GM19438 (cell line): Measurements from ENCODE around the gene ZNF526.
A peak's percentile ranks its signal among the peaks of the same experiment; 100 is the strongest.

Experiments used
- ATAC-seq: cut with Tn5 transposase; IDR thresholded peaks from one replicate; pipeline ENCODE4 v1.9.1; 2021; ENCODE audit warnings: low read depth; ENCODE audit not compliant: unreplicated experiment

ZNF526 gene, protein sequence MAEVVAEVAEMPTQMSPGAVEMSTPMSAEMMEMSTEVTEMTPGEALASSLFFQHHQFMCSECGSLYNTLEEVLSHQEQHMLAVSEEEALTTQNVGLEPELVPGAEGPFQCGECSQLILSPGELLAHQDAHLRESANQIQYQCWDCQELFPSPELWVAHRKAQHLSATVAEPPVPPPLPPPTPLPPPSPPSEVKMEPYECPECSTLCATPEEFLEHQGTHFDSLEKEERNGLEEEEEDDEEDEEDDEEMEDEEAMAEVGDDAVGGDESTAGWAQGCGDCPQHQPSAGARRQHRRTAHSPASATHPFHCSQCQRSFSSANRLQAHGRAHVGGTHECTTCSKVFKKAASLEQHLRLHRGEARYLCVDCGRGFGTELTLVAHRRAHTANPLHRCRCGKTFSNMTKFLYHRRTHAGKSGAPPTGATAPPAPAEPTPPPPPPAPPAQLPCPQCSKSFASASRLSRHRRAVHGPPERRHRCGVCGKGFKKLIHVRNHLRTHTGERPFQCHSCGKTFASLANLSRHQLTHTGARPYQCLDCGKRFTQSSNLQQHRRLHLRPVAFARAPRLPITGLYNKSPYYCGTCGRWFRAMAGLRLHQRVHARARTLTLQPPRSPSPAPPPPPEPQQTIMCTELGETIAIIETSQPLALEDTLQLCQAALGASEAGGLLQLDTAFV

GRCh38 chr19:42219812-42220750 lies at the start of gene ZNF526:
Gene ZNF526 (plus strand): TSS chr19:42220312. CDS start chr19:42224404, 4,092 bp downstream.
- peak; percentile 75 for ATAC-seq

GRCh38 chr19:42170715-42171114 lies 49.4 kb upstream of the ZNF526 start:
- ATAC-seq = no peak

- no peak for ATAC-seq
Observed at GRCh38 chr19:42172261-42172660, 47.9 kb upstream of the ZNF526 start.

- ATAC-seq = no peak
Observed at GRCh38 chr19:42173695-42174094, 46.4 kb upstream of the ZNF526 start.

GRCh38 chr19:42174188-42174587 lies 45.9 kb upstream of the ZNF526 start:
- ATAC-seq = no peak

- ATAC-seq = no peak
Observed at GRCh38 chr19:42174958-42175734, 45.0 kb upstream of the ZNF526 start.

- no peak for ATAC-seq
Observed at GRCh38 chr19:42175952-42176648, 44.0 kb upstream of the ZNF526 start.

DNA sequence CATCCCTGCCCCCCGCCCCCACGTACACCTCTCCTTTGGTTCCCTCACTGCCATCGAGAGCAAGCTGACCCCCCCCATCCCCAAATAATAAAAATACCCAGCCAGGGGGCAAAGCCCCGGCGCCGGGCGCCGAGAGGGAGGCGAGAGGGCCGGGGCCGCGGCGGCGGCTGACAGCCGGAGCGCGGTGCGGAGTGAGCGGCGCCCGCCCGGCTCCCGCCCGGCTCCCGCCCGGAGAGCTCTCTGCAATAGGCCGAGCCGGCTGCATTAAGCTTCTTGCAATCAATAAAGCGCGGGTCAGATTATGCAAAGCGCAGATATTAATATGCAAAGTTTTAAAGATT lies 43.5 kb upstream of the ZNF526 start:
- ATAC-seq = no peak

- ATAC-seq = no peak
Observed at GRCh38 chr19:42176990-42177685, 43.0 kb upstream of the ZNF526 start.

- no peak for ATAC-seq
Observed at GRCh38 chr19:42177686-42178019, 42.5 kb upstream of the ZNF526 start.

- no peak for ATAC-seq
Observed at GRCh38 chr19:42178791-42179674, 41.1 kb upstream of the ZNF526 start.

- ATAC-seq = no peak
Observed at GRCh38 chr19:42184401-42184861, 35.7 kb upstream of the ZNF526 start.

DNA sequence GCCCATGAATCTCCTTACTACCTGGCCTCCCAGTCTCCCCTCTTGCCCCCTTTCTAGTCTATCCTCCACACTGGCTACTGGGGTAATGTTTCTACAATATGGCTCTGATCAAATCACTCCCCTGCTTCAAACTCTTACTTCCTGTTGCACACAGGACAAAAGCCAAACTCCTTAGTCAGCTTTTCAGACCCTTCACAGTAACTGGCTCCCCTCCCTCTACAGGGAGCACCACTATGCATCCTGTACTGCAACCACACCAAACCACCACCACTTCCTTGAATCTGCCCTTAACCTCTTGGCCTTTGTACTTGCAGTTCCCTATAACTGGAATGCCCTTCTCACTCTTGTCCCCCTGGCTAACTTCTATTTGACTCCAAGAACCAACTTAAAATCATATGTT lies 34.8 kb upstream of the ZNF526 start:
- no peak for ATAC-seq

- ATAC-seq = no peak
Observed at GRCh38 chr19:42188665-42189064, 31.4 kb upstream of the ZNF526 start.

- ATAC-seq = no peak
Observed at GRCh38 chr19:42189133-42189532, 31.0 kb upstream of the ZNF526 start.

DNA sequence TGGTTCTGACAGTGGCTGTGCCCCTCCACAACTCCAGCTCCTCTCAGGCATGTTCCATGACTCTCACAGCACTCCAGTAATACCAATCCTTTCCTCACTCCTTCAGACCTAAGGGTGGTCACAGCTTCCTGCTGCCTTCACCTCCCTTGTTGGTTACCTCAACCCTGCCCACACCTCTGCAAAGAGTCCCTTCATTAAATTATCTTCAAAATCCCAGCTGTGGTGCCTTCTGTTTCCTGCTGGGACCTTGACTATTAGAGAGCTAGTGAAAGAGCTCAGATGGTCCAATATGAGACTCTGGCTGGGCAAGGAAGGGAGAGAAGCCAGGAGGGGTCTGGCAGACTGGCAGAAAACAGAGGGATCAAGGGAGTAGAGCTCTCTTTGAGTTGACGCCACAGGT lies 28.8 kb upstream of the ZNF526 start:
- no peak for ATAC-seq

GRCh38 chr19:42191855-42192254 lies 28.3 kb upstream of the ZNF526 start:
- no peak for ATAC-seq

DNA sequence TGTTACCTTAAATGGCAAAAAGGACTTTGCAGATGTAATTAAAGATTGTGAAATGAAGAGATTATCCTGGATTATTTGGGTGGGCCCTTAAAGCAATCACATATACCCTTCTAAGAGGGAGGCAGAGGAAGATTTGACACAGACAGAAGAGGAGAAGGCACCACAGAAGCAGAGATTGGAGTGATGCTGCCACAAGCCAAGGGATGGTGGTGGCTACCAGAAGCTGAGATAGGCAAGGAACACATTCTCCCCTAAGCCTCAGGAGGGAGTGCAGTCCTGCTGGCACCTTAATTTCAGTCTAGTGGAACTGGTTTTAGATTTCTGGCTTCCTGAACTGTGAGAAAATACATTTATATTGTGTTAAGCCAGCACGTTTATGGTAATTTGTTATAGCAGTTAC lies 26.8 kb upstream of the ZNF526 start:
- ATAC-seq = no peak
